Stimulated activated CD8-positive, alpha-beta memory T cell treated with anti-CD3 and anti-CD28 coated beads, Interleukin-12 subunit alpha, Interleukin-12 subunit beta, amount 100 ng/mL, for 1 hour (primary cell): ENCODE data around the gene VKORC1L1.
"Not testable (repeated sequence)": the region's sequence is repeated elsewhere in the genome, so short reads cannot be mapped to it uniquely, and the experiment has no call there.

ENCODE experiments used
- DNase-seq: peaks from one replicate; pipeline ENCODE4 v3.0.0-alpha.2; 2020; ENCODE audit warnings: low read depth

The VKORC1L1 gene

GRCh38 chr7:65884983-65885382 lies 12.1 kb downstream of the VKORC1L1 start:
- DNase-seq = not testable (repeated sequence)

GRCh38 chr7:65885533-65885932 lies 12.7 kb downstream of the VKORC1L1 start:
- DNase-seq = not testable (repeated sequence)

GRCh38 chr7:65888434-65889156 lies 15.7 kb downstream of the VKORC1L1 start:
- DNase-seq = not testable (repeated sequence)

- DNase-seq = not testable (repeated sequence)
These were observed 16.8 kb downstream of the VKORC1L1 start for GRCh38 chr7:65889722-65890121.

- DNase-seq = no peak
These were observed 19.3 kb downstream of the VKORC1L1 start for GRCh38 chr7:65892161-65892560.

GRCh38 chr7:65892835-65893234 lies 20.0 kb downstream of the VKORC1L1 start:
- DNase-seq = no peak

GRCh38 chr7:65896279-65896870 lies 23.5 kb downstream of the VKORC1L1 start:
- no peak for DNase-seq

GRCh38 chr7:65897289-65897688 lies 24.4 kb downstream of the VKORC1L1 start:
- not testable (repeated sequence) for DNase-seq

GRCh38 chr7:65898677-65899447 lies 26.0 kb downstream of the VKORC1L1 start:
- not testable (repeated sequence) for DNase-seq

- no peak for DNase-seq
These were observed 29.4 kb downstream of the VKORC1L1 start for GRCh38 chr7:65902306-65902705.

GRCh38 chr7:65907501-65908198 lies 34.8 kb downstream of the VKORC1L1 start:
- no peak for DNase-seq

- no peak for DNase-seq
These were observed 37.4 kb downstream of the VKORC1L1 start for GRCh38 chr7:65910237-65910636.

- no peak for DNase-seq
These were observed 39.4 kb downstream of the VKORC1L1 start for GRCh38 chr7:65912237-65912636.

GRCh38 chr7:65915921-65916657 lies 43.2 kb downstream of the VKORC1L1 start:
- no peak for DNase-seq

- no peak for DNase-seq
These were observed 50.4 kb downstream of the VKORC1L1 start for GRCh38 chr7:65923316-65923715.

GRCh38 chr7:65924193-65924592 lies 51.3 kb downstream of the VKORC1L1 start:
- no peak for DNase-seq

GRCh38 chr7:65925040-65925439 lies 52.2 kb downstream of the VKORC1L1 start:
- no peak for DNase-seq

- no peak for DNase-seq
These were observed 53.7 kb downstream of the VKORC1L1 start for GRCh38 chr7:65926588-65926987.

- no peak for DNase-seq
These were observed 54.9 kb downstream of the VKORC1L1 start for GRCh38 chr7:65927489-65928448.

GRCh38 chr7:65931685-65932084 lies 58.8 kb downstream of the VKORC1L1 start:
- DNase-seq = no peak
